ENCODE measurements around the gene CCER1.

DNA sequence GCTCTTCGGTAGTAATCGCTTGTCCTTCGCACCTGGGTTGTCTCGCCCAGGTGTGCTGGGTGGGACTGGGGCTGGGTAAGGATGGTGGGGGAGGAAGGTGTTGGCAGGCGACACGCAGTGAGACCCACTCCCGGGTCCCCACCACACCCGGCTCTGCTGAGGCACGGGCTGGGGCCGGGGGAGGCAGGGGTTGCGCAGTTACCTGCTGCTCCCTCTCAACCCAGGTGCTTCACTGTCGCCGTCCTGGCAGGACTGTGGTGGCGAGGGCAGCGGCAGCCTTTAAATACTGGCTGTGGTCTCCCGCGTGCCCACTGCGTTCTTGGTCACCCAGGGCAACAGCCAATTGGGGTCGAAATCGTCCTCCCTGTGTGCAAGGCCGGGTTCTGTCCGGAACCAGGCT, at the start of gene CCER1:
- TF ChIP-seq, protein P1, sequence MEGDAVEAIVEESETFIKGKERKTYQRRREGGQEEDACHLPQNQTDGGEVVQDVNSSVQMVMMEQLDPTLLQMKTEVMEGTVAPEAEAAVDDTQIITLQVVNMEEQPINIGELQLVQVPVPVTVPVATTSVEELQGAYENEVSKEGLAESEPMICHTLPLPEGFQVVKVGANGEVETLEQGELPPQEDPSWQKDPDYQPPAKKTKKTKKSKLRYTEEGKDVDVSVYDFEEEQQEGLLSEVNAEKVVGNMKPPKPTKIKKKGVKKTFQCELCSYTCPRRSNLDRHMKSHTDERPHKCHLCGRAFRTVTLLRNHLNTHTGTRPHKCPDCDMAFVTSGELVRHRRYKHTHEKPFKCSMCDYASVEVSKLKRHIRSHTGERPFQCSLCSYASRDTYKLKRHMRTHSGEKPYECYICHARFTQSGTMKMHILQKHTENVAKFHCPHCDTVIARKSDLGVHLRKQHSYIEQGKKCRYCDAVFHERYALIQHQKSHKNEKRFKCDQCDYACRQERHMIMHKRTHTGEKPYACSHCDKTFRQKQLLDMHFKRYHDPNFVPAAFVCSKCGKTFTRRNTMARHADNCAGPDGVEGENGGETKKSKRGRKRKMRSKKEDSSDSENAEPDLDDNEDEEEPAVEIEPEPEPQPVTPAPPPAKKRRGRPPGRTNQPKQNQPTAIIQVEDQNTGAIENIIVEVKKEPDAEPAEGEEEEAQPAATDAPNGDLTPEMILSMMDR (IDR thresholded peaks at IDR 0.05): no peak
- no peak for TF ChIP-seq POLR2A (IDR thresholded peaks at IDR 0.05)

Data from heart left ventricle (tissue), 13 donors.